Measurements from ENCODE around the gene PLA2G2D.

PLA2G2D gene

GRCh38 chr1:20143318-20143717, 24.0 kb upstream of the PLA2G2D start:
- TF ChIP-seq, protein P1, sequence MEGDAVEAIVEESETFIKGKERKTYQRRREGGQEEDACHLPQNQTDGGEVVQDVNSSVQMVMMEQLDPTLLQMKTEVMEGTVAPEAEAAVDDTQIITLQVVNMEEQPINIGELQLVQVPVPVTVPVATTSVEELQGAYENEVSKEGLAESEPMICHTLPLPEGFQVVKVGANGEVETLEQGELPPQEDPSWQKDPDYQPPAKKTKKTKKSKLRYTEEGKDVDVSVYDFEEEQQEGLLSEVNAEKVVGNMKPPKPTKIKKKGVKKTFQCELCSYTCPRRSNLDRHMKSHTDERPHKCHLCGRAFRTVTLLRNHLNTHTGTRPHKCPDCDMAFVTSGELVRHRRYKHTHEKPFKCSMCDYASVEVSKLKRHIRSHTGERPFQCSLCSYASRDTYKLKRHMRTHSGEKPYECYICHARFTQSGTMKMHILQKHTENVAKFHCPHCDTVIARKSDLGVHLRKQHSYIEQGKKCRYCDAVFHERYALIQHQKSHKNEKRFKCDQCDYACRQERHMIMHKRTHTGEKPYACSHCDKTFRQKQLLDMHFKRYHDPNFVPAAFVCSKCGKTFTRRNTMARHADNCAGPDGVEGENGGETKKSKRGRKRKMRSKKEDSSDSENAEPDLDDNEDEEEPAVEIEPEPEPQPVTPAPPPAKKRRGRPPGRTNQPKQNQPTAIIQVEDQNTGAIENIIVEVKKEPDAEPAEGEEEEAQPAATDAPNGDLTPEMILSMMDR (IDR thresholded peaks at IDR 0.05; ENCODE audit: control insufficient read depth, extremely low read depth, insufficient read depth), result no peak
- DNase-seq (ENCODE audit: low read depth), result no peak
- H3K4me3 ChIP-seq (ENCODE audit: low read depth, low read length), result no peak overlapping the region

GRCh38 chr1:20142001-20142710, 22.8 kb upstream of the PLA2G2D start:
- no peak for DNase-seq (ENCODE audit: low read depth)
- no peak overlapping the region for H3K4me3 ChIP-seq (ENCODE audit: low read depth, low read length)
- TF ChIP-seq, protein P1 (IDR thresholded peaks at IDR 0.05; ENCODE audit: control insufficient read depth, extremely low read depth, insufficient read depth), result no peak

GRCh38 chr1:20141466-20141865, 22.1 kb upstream of the PLA2G2D start:
- TF ChIP-seq, protein P1 (IDR thresholded peaks at IDR 0.05; ENCODE audit: control insufficient read depth, extremely low read depth, insufficient read depth), result no peak
- DNase-seq (ENCODE audit: low read depth), result no peak
- no peak overlapping the region for H3K4me3 ChIP-seq (ENCODE audit: low read depth, low read length)

DNA sequence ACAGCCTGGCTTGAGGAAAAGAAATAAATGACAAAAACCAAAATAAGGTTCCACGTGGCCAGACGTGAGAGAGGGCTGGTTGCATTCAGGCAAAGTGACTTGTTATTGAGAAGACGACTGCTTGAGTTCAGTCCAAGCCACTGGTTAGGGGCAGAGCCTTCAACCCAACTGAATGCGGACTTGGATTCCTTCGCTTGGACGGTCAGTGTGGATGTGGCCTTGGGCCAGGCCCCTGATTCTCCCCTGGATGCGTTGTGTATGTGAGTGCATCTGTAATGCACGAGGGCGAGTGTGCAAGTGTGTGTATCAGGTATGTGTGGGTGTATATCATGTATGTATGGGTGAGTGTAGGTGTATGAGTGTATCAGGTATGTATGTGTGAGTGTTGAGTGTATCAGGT, 21.7 kb upstream of the PLA2G2D start:
- H3K4me3 ChIP-seq (ENCODE audit: low read depth, low read length), result no peak overlapping the region
- DNase-seq (ENCODE audit: low read depth), result no peak
- TF ChIP-seq, protein P1 (IDR thresholded peaks at IDR 0.05; ENCODE audit: control insufficient read depth, extremely low read depth, insufficient read depth), result no peak

- peak; percentile 62 for DNase-seq (ENCODE audit: low read depth)
- no peak overlapping the region for H3K4me3 ChIP-seq (ENCODE audit: low read depth, low read length)
- TF ChIP-seq, protein P1 (IDR thresholded peaks at IDR 0.05; ENCODE audit: control insufficient read depth, extremely low read depth, insufficient read depth), result no peak
Measured at GRCh38 chr1:20139776-20140612, 20.7 kb upstream of the PLA2G2D start.

DNA sequence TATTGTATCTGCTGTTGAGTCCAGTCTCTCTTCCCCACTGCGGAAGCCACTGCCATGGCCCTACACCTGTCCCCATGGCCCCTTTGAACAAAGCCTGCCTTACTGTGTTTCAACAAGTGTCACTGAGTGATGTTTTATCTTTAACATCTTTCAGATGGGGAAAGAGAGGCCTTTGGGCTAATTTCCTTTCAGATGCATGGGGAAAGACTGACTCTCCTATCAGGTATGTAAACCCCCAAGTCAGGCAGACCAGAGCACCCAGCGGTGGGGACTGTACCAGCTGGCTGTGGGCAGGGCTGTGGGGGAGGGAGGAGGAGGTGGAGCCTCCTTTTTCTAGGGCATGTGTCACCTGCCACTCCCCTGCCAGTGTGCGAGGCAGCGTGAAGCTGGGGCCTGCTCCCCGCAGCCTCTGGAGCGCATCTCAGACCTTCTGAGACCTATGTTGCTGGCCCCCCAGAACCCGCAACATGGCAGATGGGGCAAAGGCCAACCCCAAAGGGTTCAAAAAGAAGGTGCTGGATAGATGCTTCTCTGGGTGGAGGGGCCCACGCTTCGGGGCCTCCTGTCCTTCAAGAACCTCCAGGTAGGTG, 19.7 kb upstream of the PLA2G2D start, which contains the start of gene PLA2G2F:
PLA2G2F (plus strand) TSS at position 363 of the 590 bp plus-strand sequence; CDS start at position 468, 105 bp downstream.
- H3K4me3 ChIP-seq (ENCODE audit: low read depth, low read length), result no peak within 1 kb of the TSS
- no peak for DNase-seq (ENCODE audit: low read depth)
- TF ChIP-seq, protein P1 (IDR thresholded peaks at IDR 0.05; ENCODE audit: control insufficient read depth, extremely low read depth, insufficient read depth), result no peak
